ENCODE results near the gene KLHDC1.
"Not testable (repeated sequence)": the region's sequence is repeated elsewhere in the genome, so short reads cannot be mapped to it uniquely, and the experiment has no call there.

Gene KLHDC1

GRCh38 chr14:49778421-49778820, 85.5 kb downstream of the KLHDC1 start:
- no peak overlapping the region for H3K14ac ChIP-seq (ENCODE audit: low read length)
- peaks cover 12 to 95% of the 10 kb centered on the region in 2 donors for H3K36me3 ChIP-seq (replicated peaks in 1 of 2; ENCODE audit: control insufficient read depth in 2 of 2, insufficient read depth in 2 of 2, low read length in 2 of 2)
- no peak overlapping the region for H2BK15ac ChIP-seq (ENCODE audit: low read length)
- DNase-seq (ENCODE audit: low spot score): no peak
- no peak overlapping the region for H2AFZ ChIP-seq (ENCODE audit: low read length)
- H3K4ac ChIP-seq (ENCODE audit: low read length): no peak overlapping the region
- no peak overlapping the region for H3K4me2 ChIP-seq (ENCODE audit: insufficient read depth, low read length, poor library complexity, severe bottlenecking)
- no peaks in the 10 kb centered on the region for H3K27me3 ChIP-seq (ENCODE audit: control insufficient read depth in 3 of 3, insufficient read depth in 3 of 3, low read depth in 1 of 3, low read length in 3 of 3)
- H4K91ac ChIP-seq (ENCODE audit: low read depth, low read length, poor library complexity): no peak overlapping the region
- H2BK12ac ChIP-seq (ENCODE audit: low read length): no peak overlapping the region
- no peak overlapping the region for H3K9ac ChIP-seq (ENCODE audit: low read depth, low read length, poor library complexity)
- H3K18ac ChIP-seq (ENCODE audit: low read length): no peak overlapping the region
- H2BK120ac ChIP-seq (ENCODE audit: low read depth, low read length): no peak overlapping the region
- no peak overlapping the region for H3K27ac ChIP-seq (replicated peaks; ENCODE audit: low read length)
- H3K4me1 ChIP-seq (ENCODE audit: control insufficient read depth in 2 of 2, insufficient read depth in 1 of 2, low read depth in 1 of 2, low read length in 2 of 2): no peaks in the 10 kb centered on the region
- H3K23ac ChIP-seq (ENCODE audit: low read depth, low read length, poor library complexity): no peak overlapping the region
- H2AK5ac ChIP-seq (ENCODE audit: low read depth, low read length): no peak overlapping the region
- no peak overlapping the region for H2BK5ac ChIP-seq (ENCODE audit: low read length)
- H4K8ac ChIP-seq (ENCODE audit: low read depth, low read length): no peak overlapping the region
- no peaks in the 10 kb centered on the region for H3K79me1 ChIP-seq (ENCODE audit: low read depth, low read length)
- WGBS, 2 donors (ENCODE audit: extremely low coverage in 2 of 2, insufficient read length in 2 of 2, insufficient replicate concordance in 1 of 2): no CpG with 5 or more reads among the region's 2 CpGs
- no peak overlapping the region for H3K4me3 ChIP-seq (ENCODE audit: low read length in 2 of 2)
- H3K9me3 ChIP-seq (replicated peaks in 1 of 2; ENCODE audit: control insufficient read depth in 2 of 2, insufficient read depth in 1 of 2, low read depth in 1 of 2, low read length in 2 of 2): no peaks in the 10 kb centered on the region

- H3K4me1 ChIP-seq (ENCODE audit: control insufficient read depth in 2 of 2, insufficient read depth in 1 of 2, low read depth in 1 of 2, low read length in 2 of 2); DNase-seq (ENCODE audit: low spot score); H3K14ac ChIP-seq (ENCODE audit: low read length); H3K4ac ChIP-seq (ENCODE audit: low read length); H2BK15ac ChIP-seq (ENCODE audit: low read length); H2BK12ac ChIP-seq (ENCODE audit: low read length); H2BK120ac ChIP-seq (ENCODE audit: low read depth, low read length); H3K4me2 ChIP-seq (ENCODE audit: insufficient read depth, low read length, poor library complexity, severe bottlenecking); H2BK5ac ChIP-seq (ENCODE audit: low read length); H4K91ac ChIP-seq (ENCODE audit: low read depth, low read length, poor library complexity); H3K27ac ChIP-seq (replicated peaks; ENCODE audit: low read length); H3K9me3 ChIP-seq (replicated peaks in 1 of 2; ENCODE audit: control insufficient read depth in 2 of 2, insufficient read depth in 1 of 2, low read depth in 1 of 2, low read length in 2 of 2); H3K9ac ChIP-seq (ENCODE audit: low read depth, low read length, poor library complexity); H3K4me3 ChIP-seq (ENCODE audit: low read length in 2 of 2); H4K8ac ChIP-seq (ENCODE audit: low read depth, low read length); H3K18ac ChIP-seq (ENCODE audit: low read length); H3K23ac ChIP-seq (ENCODE audit: low read depth, low read length, poor library complexity); H2AFZ ChIP-seq (ENCODE audit: low read length); H3K27me3 ChIP-seq (ENCODE audit: control insufficient read depth in 3 of 3, insufficient read depth in 3 of 3, low read depth in 1 of 3, low read length in 3 of 3); H2AK5ac ChIP-seq (ENCODE audit: low read depth, low read length); H3K79me1 ChIP-seq (ENCODE audit: low read depth, low read length): not testable (repeated sequence)
- H3K36me3 ChIP-seq (replicated peaks in 1 of 2; ENCODE audit: control insufficient read depth in 2 of 2, insufficient read depth in 2 of 2, low read length in 2 of 2): peaks cover 15 to 99% of the 10 kb centered on the region in 2 donors
- no CpG with 5 or more reads among the region's 7 CpGs for WGBS, 2 donors (ENCODE audit: extremely low coverage in 2 of 2, insufficient read length in 2 of 2, insufficient replicate concordance in 1 of 2)
Measured at GRCh38 chr14:49781040-49781439, 88.1 kb downstream of the KLHDC1 start.

GRCh38 chr14:49783394-49784014, 90.6 kb downstream of the KLHDC1 start:
- Histone ChIP-seq H3K4me3 (ENCODE audit: low read length in 2 of 2) (no peak overlapping the region), H2AFZ (ENCODE audit: low read length) (no peak overlapping the region), H3K4me2 (ENCODE audit: insufficient read depth, low read length, poor library complexity, severe bottlenecking) (no peak overlapping the region), H3K14ac (ENCODE audit: low read length) (no peak overlapping the region), H4K91ac (ENCODE audit: low read depth, low read length, poor library complexity) (no peak overlapping the region), H2BK120ac (ENCODE audit: low read depth, low read length) (no peak overlapping the region), H3K36me3 (replicated peaks in 1 of 2; ENCODE audit: control insufficient read depth in 2 of 2, insufficient read depth in 2 of 2, low read length in 2 of 2) (peaks cover 21 to 100% of the 10 kb centered on the region in 2 donors), H3K18ac (ENCODE audit: low read length) (no peak overlapping the region), H3K27ac (replicated peaks; ENCODE audit: low read length) (no peak overlapping the region), H2BK12ac (ENCODE audit: low read length) (no peak overlapping the region), H2BK5ac (ENCODE audit: low read length) (no peak overlapping the region), H4K8ac (ENCODE audit: low read depth, low read length) (no peak overlapping the region), H3K23ac (ENCODE audit: low read depth, low read length, poor library complexity) (no peak overlapping the region), H3K9ac (ENCODE audit: low read depth, low read length, poor library complexity) (no peak overlapping the region), H3K27me3 (ENCODE audit: control insufficient read depth in 3 of 3, insufficient read depth in 3 of 3, low read depth in 1 of 3, low read length in 3 of 3) (no peaks in the 10 kb centered on the region), H3K4me1 (ENCODE audit: control insufficient read depth in 2 of 2, insufficient read depth in 1 of 2, low read depth in 1 of 2, low read length in 2 of 2) (no peaks in the 10 kb centered on the region), H2AK5ac (ENCODE audit: low read depth, low read length) (no peak overlapping the region), H3K4ac (ENCODE audit: low read length) (no peak overlapping the region), H2BK15ac (ENCODE audit: low read length) (no peak overlapping the region), H3K79me1 (ENCODE audit: low read depth, low read length) (no peaks in the 10 kb centered on the region), H3K9me3 (replicated peaks in 1 of 2; ENCODE audit: control insufficient read depth in 2 of 2, insufficient read depth in 1 of 2, low read depth in 1 of 2, low read length in 2 of 2) (no peaks in the 10 kb centered on the region)
- DNase-seq (ENCODE audit: low spot score): no peak
- no CpG with 5 or more reads among the region's 3 CpGs for WGBS, 2 donors (ENCODE audit: extremely low coverage in 2 of 2, insufficient read length in 2 of 2, insufficient replicate concordance in 1 of 2)

GRCh38 chr14:49786315-49786714, 93.4 kb downstream of the KLHDC1 start:
- Histone ChIP-seq H2BK5ac (ENCODE audit: low read length) (no peak overlapping the region), H2BK12ac (ENCODE audit: low read length) (no peak overlapping the region), H3K27ac (replicated peaks; ENCODE audit: low read length) (no peak overlapping the region), H3K4me2 (ENCODE audit: insufficient read depth, low read length, poor library complexity, severe bottlenecking) (no peak overlapping the region), H3K14ac (ENCODE audit: low read length) (no peak overlapping the region), H2BK120ac (ENCODE audit: low read depth, low read length) (no peak overlapping the region), H3K4me3 (ENCODE audit: low read length in 2 of 2) (no peak overlapping the region), H2BK15ac (ENCODE audit: low read length) (no peak overlapping the region), H3K4ac (ENCODE audit: low read length) (no peak overlapping the region), H3K18ac (ENCODE audit: low read length) (no peak overlapping the region), H2AFZ (ENCODE audit: low read length) (no peak overlapping the region), H4K91ac (ENCODE audit: low read depth, low read length, poor library complexity) (no peak overlapping the region), H4K8ac (ENCODE audit: low read depth, low read length) (no peak overlapping the region), H3K23ac (ENCODE audit: low read depth, low read length, poor library complexity) (no peak overlapping the region), H3K9me3 (replicated peaks in 1 of 2; ENCODE audit: control insufficient read depth in 2 of 2, insufficient read depth in 1 of 2, low read depth in 1 of 2, low read length in 2 of 2) (no peaks in the 10 kb centered on the region), H2AK5ac (ENCODE audit: low read depth, low read length) (no peak overlapping the region), H3K79me1 (ENCODE audit: low read depth, low read length) (no peaks in the 10 kb centered on the region), H3K4me1 (ENCODE audit: control insufficient read depth in 2 of 2, insufficient read depth in 1 of 2, low read depth in 1 of 2, low read length in 2 of 2) (no peaks in the 10 kb centered on the region), H3K27me3 (ENCODE audit: control insufficient read depth in 3 of 3, insufficient read depth in 3 of 3, low read depth in 1 of 3, low read length in 3 of 3) (no peaks in the 10 kb centered on the region), H3K36me3 (replicated peaks in 1 of 2; ENCODE audit: control insufficient read depth in 2 of 2, insufficient read depth in 2 of 2, low read length in 2 of 2) (peaks cover 19 to 100% of the 10 kb centered on the region in 2 donors), H3K9ac (ENCODE audit: low read depth, low read length, poor library complexity) (no peak overlapping the region)
- no peak for DNase-seq (ENCODE audit: low spot score)
- WGBS, 2 donors (ENCODE audit: extremely low coverage in 2 of 2, insufficient read length in 2 of 2, insufficient replicate concordance in 1 of 2): no CpG with 5 or more reads among the region's 2 CpGs

Data from neuronal stem cell (in vitro differentiated cells).